WI38 (cell line): Measurements from ENCODE around the gene GATC.

Experiments used
- H3K4me3 ChIP-seq: 2 replicates; pipeline ENCODE4 v1.5.1; 2011; ENCODE audit warnings: low read depth, mild to moderate bottlenecking, control low read depth, low read length
- CTCF ChIP-seq: IDR thresholded peaks from 2 replicates; pipeline ENCODE4 v1.5.1; 2012; ENCODE audit warnings: low read depth, mild to moderate bottlenecking, control low read depth, low read length

Gene GATC

GRCh38 chr12:120406069-120406468, 40.2 kb upstream of the GATC start:
- no peak overlapping the region for H3K4me3 ChIP-seq
- TF ChIP-seq CTCF, result no peak

DNA sequence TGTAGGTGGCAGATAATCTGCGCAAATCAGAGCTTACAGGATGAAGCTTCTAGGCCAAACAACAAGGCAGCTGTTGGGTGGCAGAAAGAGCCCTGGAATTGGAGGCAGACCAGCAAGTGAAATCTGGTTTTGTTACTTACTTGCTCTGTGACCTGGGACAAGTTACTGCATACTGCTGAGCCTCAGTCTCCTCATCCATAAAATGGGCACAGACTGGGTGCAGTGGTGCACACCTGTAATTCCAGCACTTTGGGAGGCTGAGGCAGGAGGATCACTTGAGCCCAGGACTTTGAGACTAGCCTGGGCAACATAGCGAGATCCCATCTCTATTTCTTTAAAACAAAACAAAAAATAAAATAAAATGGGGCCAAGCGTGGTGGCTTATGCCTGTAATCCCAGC, 39.7 kb upstream of the GATC start:
- no peak for TF ChIP-seq CTCF
- no peak overlapping the region for H3K4me3 ChIP-seq

- no peak overlapping the region for H3K4me3 ChIP-seq
- TF ChIP-seq CTCF, result no peak
These were observed 37.5 kb upstream of the GATC start for GRCh38 chr12:120408771-120409170.

- no peak for TF ChIP-seq CTCF
- H3K4me3 ChIP-seq, result no peak overlapping the region
These were observed 33.8 kb upstream of the GATC start for GRCh38 chr12:120412421-120412820.

- no peak overlapping the region for H3K4me3 ChIP-seq
- no peak for TF ChIP-seq CTCF
These were observed 32.1 kb upstream of the GATC start for GRCh38 chr12:120413901-120414695.

DNA sequence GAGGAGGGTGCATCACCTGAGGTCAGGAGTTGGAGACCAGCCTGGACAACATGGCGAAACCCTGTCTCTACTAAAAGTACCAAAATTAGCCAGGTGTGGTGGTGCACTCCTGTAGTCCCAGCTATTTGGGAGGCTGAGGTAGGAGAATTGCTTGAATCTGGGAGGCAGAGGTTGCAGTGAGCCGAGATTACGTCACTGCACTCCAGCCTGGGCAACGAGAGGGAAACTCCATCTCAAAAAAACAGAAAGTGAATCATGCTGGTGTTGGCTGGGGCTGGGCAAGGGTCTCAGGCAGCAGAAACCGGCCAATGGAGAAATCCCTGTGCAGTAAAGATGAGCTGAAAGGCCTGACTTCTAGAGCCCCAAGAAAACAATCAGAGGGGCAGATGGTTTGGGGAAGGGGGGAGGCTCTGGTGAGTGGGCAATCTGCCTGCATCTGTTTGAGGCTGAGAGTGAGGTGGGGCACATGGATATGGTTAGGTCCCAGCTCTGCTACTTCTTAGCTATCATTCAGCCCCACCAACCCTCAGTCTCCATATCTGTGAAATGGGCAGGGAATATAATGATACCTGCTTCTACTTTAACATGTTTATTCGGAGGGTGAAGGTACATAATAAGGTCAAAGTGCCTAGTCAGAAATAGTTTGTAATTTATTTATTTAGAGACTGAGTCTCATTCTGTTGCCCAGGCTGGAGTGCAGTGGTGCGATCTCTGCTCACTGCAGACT, 29.6 kb upstream of the GATC start:
- no peak overlapping the region for H3K4me3 ChIP-seq
- no peak for TF ChIP-seq CTCF

- TF ChIP-seq CTCF, result no peak
- no peak overlapping the region for H3K4me3 ChIP-seq
These were observed 28.2 kb upstream of the GATC start for GRCh38 chr12:120417917-120418580.
